HG03280 (cell line): ENCODE measurements around the gene SGSM1.

ENCODE experiments used
- ATAC-seq: cut with Tn5 transposase; IDR thresholded peaks from one replicate; pipeline ENCODE4 v1.9.1; 2021; ENCODE audit warnings: mild to moderate bottlenecking, moderate library complexity; ENCODE audit not compliant: unreplicated experiment

The SGSM1 gene

GRCh38 chr22:24947383-24947782 is 141.4 kb downstream of the SGSM1 start:
- ATAC-seq, result no peak

DNA sequence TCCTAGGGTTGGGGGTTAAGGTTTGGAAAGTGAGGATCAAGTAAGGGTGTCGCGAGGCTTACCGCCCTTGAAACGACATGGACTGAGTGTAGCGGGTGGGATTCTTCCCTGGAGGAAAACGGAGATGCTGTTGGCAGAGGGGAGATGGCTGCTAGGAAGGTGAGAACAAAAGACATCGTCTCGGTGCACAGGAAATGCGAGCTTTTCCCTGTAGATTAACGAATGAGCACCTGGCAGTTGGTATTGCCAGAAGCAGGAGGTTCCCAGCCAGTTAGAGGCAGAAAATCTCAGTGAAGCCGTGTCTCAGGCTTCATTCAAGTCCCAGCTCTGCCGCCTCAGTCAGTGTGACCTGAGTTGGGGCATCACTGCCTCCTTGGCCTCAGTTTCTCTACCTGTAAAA is 141.9 kb downstream of the SGSM1 start:
- no peak for ATAC-seq

GRCh38 chr22:24948356-24949202 is 142.6 kb downstream of the SGSM1 start:
- no peak for ATAC-seq

- ATAC-seq, result no peak
Measured at GRCh38 chr22:24950272-24950902, 144.4 kb downstream of the SGSM1 start.

DNA sequence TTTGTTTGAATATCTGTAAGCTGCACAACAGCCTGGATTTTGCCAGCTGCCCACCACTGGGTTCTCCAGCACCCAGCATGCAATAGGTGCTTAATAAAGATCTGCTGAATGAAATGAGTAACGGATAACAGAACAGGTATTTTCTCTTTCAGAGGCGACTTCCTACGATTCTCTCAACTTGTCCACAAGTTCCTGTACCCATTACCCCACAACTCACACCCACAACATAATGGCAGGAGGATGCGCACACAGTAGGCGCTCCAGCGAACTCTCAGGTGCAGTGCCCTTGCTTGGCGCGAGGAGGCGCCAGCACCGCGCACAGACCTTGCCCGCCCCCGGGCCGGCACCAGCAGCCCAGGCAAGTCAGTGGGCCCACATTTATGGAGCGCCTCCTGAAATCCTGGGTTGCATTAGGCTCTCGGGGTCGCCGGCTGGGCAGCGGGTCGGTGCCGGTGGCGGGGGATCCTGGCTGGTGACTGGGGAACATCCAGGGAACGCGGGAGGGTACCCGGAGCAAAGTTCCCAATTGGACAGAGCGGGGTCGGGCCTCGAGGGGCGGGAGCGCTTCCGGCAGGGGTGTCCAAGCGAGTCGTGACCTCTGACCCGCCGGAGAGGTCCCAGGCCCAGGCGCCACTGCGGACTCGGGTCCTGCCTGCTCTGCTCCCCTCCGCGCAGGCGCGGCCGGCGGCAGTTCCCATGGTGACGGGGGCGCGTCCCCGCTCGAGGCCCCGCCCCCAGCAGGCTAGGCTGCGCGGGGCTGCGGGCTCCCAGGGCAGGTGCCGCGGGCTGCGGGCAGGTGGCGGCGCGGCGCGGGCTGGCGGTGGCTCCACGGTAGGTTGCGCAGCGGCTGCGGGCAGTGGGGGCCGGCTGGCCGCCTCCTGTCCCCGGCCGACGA is 146.2 kb downstream of the SGSM1 start, which contains the start of gene KIAA1671:
Gene KIAA1671, plus strand, starts transcription at position 775 of the 895 bp plus-strand sequence. CDS start 75,284 bp downstream, outside the sequence.
- peak; percentile 78 for ATAC-seq

DNA sequence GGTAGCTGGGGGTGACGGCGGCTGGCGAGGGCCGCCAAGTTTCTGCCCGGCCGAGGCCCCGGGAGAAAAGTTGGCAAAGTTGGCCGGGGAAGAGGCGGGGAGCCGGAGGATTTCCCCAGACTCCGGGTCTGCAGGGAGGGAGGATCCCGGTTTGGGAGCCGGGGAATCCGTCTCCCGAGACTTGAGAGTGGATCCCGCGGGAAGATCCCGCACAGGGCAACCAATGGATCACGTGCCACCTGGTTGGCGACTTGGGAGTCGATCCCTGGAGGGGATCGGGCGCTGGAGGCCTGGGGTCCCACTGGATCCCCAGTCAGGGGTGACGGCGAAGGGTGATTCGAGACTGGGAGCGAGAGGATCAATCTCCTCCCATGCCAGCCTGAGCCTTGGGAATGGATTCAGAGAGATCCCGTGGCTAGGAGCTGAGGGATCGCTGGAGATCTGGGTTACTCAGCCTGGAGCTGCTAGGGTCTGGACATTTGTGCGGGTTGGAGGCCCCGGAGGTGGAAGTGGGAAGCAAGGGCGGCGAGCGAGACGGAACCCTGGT is 146.9 kb downstream of the SGSM1 start:
- ATAC-seq, result no peak

DNA sequence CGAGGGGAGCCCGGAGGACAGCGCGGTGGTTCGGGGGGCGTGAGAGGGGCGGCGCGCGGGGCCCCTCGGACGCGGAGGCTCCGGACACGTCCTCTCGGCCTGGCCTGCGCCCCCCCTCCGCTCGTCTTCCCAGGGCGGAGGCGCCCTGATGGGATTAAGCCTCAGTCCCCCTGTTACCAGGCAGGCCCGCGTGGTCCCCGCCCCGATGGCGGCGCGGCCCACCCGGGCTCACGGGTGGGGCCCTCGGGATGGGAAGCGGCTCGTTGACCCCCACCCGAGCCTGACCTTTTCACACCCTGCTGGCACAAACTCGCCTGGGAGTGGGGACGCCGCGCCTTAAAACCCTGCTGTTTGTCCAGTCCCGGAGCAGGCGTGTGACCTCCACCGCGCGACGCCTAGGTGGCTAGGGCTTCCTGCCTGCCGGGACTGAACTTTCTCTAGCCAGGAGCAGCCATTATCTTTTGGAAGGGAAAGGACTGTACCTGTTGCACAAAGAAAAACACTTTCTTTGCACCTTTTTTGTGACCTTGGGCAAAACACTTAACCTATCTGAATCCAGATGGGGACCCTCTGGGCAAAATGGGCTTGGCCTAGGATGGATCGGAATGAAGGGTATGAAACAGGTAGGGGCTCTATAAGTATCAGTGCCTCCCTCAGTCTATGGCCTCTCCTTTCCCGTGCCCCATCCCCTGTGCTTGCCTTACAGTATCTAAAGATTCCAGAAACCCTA is 147.5 kb downstream of the SGSM1 start:
- no peak for ATAC-seq

- ATAC-seq, result no peak
Measured at GRCh38 chr22:24954114-24954463, 148.1 kb downstream of the SGSM1 start.

DNA sequence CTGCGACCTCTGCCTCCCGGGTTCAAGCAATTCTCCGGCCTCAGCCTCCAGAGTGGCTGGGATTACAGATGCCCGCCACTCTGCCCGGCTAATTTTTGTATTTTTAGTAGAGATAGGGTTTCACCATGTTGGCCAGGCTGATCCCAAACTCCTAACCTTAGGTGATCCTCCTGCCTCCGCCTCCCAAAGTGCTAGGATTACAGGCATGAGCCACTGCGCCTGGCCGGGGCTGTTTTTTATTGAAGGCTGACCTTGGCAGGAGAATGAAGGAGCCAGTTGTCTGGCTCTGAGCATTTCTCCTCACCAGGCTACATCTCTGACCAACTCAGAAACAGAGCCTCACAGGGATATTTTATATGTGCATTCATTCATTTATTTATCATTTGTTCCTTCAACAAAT is 148.8 kb downstream of the SGSM1 start:
- no peak for ATAC-seq

- ATAC-seq, result no peak
Measured at GRCh38 chr22:24957043-24957442, 151.0 kb downstream of the SGSM1 start.

DNA sequence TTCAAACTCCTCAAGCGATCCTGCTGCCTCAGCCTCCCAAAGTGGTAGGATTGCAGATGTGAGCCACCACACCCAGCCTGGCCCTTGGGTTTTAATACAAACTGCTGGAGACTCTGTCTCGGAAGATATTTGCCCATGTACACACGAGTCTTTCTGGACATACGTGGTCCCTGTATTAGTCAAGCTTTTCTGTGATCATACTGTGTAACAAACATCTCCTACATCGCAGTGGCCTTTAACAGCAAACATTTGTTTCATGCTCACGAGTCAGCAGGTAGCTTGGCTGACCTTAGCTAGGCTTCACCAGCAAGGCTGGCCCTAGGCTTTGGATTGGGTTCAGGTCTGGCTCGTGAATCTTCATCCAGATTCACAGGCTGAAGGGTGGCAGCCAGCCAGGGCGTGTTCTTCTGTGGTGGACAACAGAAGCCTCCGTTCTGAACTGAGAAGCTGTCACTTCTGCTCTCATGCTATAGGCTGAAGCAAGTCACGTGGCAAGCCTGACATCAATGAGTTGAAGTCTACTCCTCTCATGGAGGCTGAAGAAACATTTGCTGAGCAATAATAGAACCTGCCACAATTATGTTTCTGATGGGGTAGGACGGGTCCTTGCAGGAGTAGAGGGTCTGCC is 155.3 kb downstream of the SGSM1 start:
- no peak for ATAC-seq

DNA sequence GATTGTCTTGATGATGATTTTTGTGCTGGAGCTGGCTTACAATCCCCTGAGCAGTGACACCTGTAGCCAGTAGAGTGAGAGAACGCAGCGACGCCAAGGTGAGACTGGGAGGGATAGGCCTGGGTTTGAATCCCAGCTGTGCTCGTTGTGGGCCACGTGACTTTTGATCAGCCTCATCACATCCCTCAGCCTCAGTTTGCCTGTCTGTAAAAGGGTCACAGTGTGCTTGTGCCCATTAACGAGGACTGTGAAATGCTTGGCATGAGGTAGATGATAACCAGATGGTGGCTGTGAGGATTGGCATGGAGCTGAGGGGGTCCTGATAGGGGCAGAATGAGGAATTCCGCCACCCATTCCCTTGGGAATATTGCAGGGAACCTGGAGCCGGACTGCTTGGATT is 156.1 kb downstream of the SGSM1 start:
- no peak for ATAC-seq

GRCh38 chr22:24962835-24963234 is 156.8 kb downstream of the SGSM1 start:
- no peak for ATAC-seq

DNA sequence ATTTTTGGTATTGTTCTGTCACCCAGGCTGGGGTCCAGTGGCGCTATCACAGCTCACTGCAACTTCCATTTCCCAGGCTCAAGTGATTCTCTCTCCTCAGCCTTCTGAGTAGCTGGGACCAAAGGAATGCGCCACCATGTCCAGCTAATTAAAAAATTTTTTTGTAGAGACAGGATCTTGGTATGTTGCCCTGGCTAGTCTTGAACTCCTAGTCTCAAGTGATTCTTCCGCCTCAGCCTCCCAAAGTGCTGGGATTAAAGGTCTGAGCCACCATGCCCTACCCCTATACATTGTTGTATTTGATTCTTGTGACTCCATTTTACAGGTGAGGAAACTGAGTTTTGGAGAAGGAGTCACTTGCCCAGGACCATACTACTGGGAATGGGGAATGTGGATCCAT is 158.4 kb downstream of the SGSM1 start:
- ATAC-seq, result no peak

DNA sequence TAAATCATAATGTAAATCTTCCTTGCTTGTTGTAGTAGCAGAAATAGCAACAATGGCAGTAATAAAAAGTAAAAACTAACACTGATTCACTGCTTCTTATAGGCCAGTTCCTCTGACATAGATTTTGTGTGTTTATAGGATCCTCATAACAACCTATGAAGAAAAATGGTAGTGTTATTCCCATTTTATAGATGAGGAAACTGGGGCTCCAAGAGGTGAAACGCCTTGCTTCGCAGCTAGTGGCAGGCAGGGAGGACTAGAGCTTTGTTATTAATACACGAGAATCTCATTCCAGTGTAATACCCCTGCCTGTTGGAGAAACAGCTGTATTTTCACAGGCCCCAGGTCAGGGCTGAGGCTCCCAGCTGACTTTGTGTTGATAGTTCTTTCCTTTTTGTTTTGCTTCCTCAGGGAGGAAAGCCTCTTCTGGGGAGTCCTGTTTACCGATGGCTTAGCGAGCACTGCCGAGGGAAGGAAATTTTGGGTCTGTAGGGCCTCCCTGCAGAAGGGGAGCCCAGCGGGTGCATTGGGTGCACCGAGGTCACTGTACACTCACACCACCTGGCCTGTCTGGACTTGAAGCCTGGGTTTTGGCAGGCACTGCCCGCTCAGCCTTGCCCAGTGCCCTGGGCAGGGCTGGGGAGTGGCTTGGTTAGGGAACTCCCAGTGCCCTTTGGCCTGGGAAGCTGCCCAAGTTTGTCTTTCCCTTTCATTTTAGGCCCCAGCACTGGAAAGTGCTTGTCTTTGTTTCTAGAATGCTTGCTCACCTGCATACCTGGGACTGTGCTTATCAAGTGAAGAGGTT is 160.0 kb downstream of the SGSM1 start:
- no peak for ATAC-seq

DNA sequence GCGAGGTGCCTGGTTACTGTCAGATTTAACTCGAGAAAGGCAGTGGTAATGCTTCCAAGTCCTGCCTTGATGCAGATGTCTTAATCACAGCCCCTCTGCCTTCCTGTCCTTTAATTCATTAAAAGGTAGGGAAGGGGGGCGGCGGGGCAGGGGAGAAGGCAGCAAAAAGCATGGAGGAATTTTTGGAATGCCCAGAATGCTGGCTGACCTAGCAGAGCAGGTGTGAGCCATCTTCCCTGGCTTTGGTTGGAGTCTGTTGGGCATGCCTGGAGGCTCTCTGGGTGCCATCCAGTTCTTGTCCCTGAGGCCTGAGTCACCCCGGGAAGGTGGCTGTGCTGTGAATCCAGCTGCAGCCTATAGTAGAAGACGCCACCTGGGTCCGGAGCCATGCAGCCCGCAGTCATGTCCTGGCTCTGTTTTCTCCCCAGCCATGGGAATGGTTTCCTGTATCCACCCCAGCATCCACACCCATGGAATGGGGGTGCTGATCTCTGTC is 162.1 kb downstream of the SGSM1 start:
- ATAC-seq, result no peak

DNA sequence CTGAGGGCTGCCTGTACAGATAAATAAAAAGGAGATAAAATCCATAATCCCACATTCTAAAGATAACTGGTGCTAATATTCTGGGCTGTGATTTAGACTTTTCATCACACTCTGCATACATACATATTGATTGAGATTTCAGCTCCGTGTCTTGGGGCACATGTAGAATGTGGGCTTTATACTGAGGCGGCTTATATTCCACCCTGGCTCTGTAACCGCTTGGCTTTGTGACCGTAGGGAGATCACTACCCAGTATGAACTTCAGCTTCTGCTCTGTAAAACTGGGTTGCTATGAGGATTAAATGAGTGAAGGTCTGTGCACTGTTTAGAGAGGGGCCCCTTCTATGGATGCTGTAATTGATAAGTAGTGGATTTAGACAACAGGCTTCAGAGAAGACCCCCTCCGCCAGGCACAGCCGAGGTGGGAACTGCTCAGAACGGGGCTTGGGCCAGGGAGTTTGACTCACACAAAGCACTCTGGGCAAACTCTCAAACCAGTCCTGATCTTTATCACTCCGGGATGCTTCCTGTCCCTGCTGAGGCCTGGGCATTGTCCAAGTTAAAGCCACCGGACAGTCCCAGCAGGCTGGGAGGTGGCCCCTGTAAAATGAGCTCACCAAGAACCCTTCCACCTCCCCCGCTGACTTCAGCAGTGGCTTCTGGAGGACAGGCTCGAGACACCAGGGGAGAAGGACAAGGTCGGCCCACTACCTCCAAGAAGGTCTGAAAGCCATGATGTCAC is 163.7 kb downstream of the SGSM1 start:
- ATAC-seq, result no peak

DNA sequence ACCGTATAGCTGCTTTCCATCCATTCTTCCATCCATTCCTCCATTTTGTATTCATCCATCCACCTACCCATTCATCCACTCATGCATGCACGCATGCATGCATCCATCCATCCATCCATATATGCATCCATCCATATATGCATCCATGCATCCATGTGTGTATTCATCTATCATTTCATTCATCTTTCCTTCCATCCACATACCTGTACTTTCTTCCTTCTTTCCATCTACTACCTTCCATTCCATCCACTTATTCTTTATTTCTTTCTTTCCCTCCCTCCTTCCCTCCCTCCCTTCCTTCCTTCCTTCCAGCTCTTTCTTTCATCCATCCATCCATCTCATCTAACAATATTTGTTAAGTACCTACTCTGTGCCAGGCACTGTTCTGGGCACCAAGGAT is 166.4 kb downstream of the SGSM1 start:
- no peak for ATAC-seq
